Adrenal gland (tissue), 5 donors: ENCODE results near the gene LAMTOR5.

Experiments used
- CTCF ChIP-seq, 6 experiments: fragments of 450-650 bp in 4 of 6; fragments of 200-600 bp in 2 of 6; sonication (generic) in 1 of 6; IDR thresholded peaks; 1 replicate in 5 of 6; 2 replicates in 1 of 6; pipeline versions ENCODE4 v1.5.1 to v1.8.0; 2016 to 2021; ENCODE audit warnings: antibody characterized with exemption in 6 of 6, mild to moderate bottlenecking in 2 of 6, moderate library complexity in 1 of 6
- POLR2A ChIP-seq, 2 donors: fragments of 450-650 bp; IDR thresholded peaks; one replicate each; pipeline ENCODE4 v1.6.1; 2017; ENCODE audit warnings: antibody characterized with exemption in 2 of 2, mild to moderate bottlenecking in 2 of 2, moderate library complexity in 1 of 2
- donor health status: DM: no; HTN: no; CAD: no.

GRCh38 chr1:110364221-110364620, 43.3 kb downstream of the LAMTOR5 start:
- no peak for TF ChIP-seq CTCF (IDR thresholded peaks at IDR 0.05)
- no peak for TF ChIP-seq POLR2A (IDR thresholded peaks at IDR 0.05)
